HG02885 (cell line): ENCODE measurements around the gene PLEKHG3.
A peak's percentile ranks its signal among the peaks of the same experiment; 100 is the strongest.

Experiments
- ATAC-seq: cut with Tn5 transposase; IDR thresholded peaks from one replicate; pipeline ENCODE4 v1.9.1; 2021; ENCODE audit warnings: mild to moderate bottlenecking; ENCODE audit not compliant: unreplicated experiment, poor library complexity

PLEKHG3 gene

GRCh38 chr14:64760146-64760755, 56.0 kb downstream of the PLEKHG3 start:
- ATAC-seq, result peak; percentile 47

- no peak for ATAC-seq
These were observed 56.7 kb downstream of the PLEKHG3 start for GRCh38 chr14:64760916-64761315.

- no peak for ATAC-seq
These were observed 57.3 kb downstream of the PLEKHG3 start for GRCh38 chr14:64761441-64762043.

GRCh38 chr14:64762044-64763034, 58.1 kb downstream of the PLEKHG3 start:
- no peak for ATAC-seq

GRCh38 chr14:64763085-64763782, 59.0 kb downstream of the PLEKHG3 start:
- ATAC-seq, result no peak

GRCh38 chr14:64763801-64764621, 59.8 kb downstream of the PLEKHG3 start:
- ATAC-seq, result no peak

GRCh38 chr14:64764641-64765520, 60.7 kb downstream of the PLEKHG3 start:
- ATAC-seq, result no peak

- no peak for ATAC-seq
These were observed 61.6 kb downstream of the PLEKHG3 start for GRCh38 chr14:64765740-64766302.

GRCh38 chr14:64766430-64767151, 62.4 kb downstream of the PLEKHG3 start:
- ATAC-seq, result no peak

GRCh38 chr14:64767215-64767964, 63.2 kb downstream of the PLEKHG3 start:
- ATAC-seq, result no peak

GRCh38 chr14:64768401-64769095, 64.3 kb downstream of the PLEKHG3 start:
- no peak for ATAC-seq

GRCh38 chr14:64769096-64770020, 65.1 kb downstream of the PLEKHG3 start:
- ATAC-seq, result no peak

GRCh38 chr14:64770751-64771150, 66.5 kb downstream of the PLEKHG3 start:
- no peak for ATAC-seq

GRCh38 chr14:64771161-64771560, 66.9 kb downstream of the PLEKHG3 start:
- no peak for ATAC-seq

- ATAC-seq, result no peak
These were observed 68.2 kb downstream of the PLEKHG3 start for GRCh38 chr14:64772397-64772950.
